HG03159 (cell line): ENCODE measurements around the gene BTF3.
"Not testable (repeated sequence)": the region's sequence is repeated elsewhere in the genome, so short reads cannot be mapped to it uniquely, and the experiment has no call there.

Experiments used
- ATAC-seq: cut with Tn5 transposase; IDR thresholded peaks from one replicate; pipeline ENCODE4 v1.9.1; 2021; ENCODE audit warnings: mild to moderate bottlenecking, moderate library complexity; ENCODE audit not compliant: unreplicated experiment

Gene BTF3

DNA sequence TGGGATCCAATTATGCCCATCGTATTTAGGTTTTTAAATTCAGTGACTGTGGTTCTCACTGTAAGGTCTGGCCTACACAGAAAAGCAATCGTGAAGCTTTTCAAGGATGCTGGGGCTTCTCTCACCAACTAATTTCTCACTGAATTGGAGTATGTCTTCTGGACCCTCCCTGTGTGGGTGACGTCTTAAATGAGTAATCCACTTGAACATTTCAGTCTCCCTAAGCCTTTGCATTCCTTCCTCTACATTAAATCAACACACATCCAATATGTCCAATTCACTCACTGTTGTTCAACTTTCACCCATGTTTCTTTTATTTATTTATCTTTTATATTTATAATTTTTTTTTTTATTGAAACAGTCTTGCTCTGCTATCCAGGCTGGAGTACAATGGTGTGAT is 12.5 kb upstream of the BTF3 start:
- ATAC-seq: no peak

DNA sequence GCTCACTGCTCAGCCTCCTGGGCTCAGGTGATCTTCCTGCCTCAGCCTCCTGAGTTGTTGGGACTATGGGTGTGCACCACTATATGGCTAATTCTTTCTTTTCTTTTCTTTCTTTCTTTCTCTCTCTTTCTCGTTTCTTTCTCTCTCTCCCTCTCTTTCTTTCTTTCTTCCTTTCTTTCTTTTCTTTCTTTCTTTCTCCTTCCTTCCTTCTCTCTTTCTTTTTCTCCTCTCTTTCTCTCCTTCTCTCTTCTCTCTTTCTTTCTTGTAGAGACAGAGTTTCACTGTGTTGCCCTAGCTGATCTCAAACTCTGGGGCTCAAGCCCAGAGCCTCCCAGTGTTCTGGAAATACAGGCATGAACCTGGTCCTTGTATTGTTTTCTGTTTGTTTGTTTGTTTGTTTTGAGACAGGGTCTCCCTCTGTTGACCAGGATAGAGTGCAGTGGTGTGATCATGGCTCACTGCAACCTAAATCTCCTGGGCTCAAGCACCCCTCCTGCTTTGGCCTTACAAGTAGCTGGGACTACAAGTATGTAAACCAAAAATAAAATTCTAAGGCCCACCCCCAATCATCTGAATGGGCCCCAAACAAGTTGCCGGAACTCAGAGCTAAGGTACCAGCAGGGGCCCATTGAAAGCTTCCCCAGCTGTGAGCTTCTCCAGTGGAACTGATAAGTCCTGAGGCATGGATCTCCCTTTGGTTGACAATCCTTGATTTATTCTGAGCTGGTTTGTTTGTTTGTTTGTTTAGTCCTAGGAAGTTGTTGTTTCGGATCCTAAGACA is 11.9 kb upstream of the BTF3 start:
- no peak for ATAC-seq

DNA sequence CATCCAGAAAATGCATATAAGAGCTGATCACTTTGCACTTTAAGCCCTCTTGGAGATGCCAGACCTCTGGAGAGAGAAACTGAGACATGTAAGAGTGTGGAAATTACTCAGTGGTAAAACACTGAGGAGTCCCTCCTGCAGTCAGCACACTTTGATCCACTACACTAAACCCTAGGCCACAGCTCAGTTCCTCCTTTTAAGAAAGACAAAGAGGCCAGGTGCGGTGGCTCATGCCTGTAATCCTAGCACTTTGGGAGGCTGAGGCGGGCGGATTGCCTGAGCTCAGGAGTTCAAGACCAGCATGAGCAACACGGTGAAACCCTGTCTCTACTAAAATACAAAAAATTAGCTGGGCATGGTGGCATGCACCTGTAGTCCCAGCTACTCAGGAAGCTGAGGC is 11.0 kb upstream of the BTF3 start:
- ATAC-seq: not testable (repeated sequence)

DNA sequence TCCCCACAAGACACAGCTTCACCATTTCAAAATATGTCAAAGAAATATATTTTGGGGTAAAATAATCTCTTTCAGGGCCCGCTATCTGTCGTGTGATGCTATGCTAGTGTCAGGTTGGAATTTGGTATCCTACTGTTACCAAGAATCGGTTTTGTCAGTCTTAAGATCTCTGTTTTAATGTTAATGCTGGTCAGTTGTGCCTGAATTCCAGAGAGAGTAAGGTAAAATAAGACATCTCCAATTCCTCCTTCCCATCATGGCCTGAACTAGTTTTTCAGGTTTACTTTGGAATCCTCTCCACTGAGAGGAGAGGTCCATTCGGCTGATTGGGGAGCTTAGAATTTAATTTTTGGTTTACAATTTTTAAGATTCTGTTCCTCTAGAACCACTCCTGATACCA is 10.4 kb upstream of the BTF3 start:
- no peak for ATAC-seq

DNA sequence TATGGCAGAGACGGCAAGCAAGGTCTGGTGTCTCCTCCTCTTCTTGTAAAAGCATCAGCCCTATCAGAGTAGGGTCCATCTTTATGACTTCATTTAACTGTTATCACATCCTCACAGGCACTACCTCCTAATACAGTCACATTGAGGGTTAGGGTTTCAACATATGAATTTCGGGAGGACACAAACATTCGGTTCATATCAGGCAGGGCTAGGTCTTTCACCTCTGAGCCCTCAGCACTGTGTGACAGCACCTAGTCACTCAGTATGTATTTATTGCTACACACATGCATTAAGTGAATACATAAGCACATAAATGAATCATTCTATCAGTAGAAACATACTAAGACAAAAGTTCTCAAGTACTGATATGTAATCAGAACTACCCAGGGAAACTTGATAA is 9.4 kb upstream of the BTF3 start:
- no peak for ATAC-seq

DNA sequence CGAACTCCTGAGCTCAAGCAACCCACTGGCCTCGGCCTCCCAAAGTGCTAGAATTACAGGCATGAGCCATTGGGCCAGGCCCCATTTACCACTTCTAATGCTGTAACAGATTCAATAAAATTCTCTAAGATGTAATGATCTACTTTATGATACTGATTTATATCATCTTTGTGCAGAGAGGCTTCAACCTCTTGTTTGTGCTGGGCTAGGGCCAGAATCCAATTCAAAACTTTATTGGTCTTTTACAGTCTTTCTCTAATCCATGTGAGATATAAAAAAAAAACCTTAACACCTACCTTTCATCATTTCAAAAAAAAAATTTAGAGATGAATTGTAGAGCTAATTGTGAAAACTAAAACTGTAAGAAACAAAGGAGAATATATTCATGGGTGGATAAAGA is 8.2 kb upstream of the BTF3 start:
- no peak for ATAC-seq

DNA sequence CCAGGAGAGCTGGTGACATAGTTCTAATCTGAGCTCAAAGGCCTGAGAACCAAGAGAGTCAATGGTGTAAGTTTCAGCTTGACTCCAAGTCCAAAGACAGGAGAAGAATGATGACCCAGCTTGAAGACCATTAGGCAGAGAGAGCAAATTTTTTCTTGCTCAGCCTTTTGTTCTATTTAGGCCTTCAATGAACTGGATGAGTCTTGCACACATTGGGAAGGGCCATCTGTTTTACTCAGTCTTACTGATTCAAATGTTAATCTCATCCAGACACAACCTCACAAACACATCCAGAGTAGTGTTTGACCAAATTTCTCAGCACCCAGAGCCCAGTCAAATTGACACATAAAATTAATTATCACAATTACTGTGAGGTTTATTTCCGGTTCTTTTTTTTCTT is 7.1 kb upstream of the BTF3 start:
- ATAC-seq: no peak

DNA sequence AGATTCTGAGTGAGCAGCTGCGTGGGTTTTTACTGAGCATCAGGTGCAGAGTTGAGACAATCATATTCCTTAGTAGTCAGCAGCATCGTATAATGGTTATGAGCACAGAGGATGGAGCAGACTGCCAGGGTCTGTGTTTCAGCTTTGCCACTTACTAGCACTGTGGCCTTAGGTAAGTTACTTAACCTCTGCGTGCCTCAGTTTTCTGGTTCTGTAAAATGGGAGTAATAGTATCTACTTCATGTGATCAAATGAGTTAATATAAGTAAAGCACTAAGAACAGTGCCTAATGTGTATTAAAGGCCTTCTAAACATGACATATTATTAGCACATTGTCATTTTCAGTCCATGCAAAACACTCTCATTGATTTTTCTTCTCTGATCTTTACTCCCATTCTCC is 4.8 kb upstream of the BTF3 start:
- no peak for ATAC-seq

DNA sequence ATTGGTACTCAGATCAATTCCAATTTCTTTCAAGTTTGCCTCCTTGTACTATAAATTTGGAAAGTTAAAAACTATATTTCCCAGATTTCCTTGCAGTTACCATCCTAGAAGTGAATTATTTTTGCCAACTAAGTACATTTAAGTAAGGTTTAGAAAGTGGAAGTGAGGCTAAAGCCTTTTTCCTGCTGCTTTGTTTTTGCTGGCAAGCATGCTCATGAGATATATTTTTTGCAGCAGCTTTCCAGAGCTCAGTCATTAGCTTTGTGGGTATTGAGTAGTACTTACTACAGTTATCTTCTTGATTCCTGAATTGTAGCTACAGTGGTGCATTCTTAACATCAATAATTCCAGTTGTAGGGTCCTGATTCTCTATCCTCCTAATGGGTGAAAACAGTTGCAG is 3.5 kb upstream of the BTF3 start:
- no peak for ATAC-seq

DNA sequence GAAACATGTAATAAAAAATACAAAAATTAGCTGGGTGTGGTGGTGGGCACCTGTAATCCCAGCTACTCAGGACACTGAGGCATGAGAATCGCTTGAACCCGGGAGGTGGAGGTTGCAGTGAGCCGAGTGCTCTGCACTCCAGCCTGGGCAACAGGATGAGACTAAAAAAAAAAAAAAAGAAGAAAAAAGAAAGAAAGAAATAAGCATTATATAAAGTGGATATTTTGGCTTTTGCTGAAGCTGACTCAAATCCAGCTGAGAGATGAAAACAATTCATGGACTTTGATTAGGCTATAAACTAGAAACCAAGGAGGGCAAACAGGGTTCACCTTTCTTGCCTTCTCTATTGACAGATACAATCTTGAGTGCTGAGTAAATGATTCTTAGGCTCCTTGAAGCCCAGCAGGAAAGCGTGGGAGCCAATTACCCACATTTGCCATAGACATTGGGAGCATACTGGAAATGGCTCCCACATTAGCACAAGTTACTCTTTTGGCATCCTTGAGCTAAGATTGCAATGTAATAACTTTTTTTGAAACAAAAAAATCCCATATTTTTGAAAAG is 2.4 kb upstream of the BTF3 start:
- ATAC-seq: no peak

DNA sequence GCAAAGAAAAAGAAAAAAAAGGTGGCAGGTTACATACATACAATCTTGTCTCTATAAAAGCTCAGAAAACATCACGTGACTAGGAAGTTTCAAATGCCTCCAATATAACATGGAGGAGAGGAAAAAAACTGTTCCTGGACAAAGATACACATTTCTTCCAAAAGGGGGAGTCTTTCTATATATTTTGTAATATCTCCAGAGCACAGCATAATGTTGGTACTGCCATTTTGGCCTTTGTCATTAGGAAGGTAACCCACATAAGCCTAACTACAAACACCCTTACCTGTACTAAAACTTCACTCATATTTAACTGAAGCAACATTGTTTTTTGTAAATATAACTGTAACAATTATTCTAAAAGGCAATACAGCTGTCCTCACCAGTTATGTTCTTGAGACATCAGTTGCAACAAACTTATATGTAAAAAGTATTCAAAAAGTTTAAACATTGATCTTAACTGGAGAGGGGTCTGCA is 1.2 kb upstream of the BTF3 start:
- ATAC-seq: no peak

DNA sequence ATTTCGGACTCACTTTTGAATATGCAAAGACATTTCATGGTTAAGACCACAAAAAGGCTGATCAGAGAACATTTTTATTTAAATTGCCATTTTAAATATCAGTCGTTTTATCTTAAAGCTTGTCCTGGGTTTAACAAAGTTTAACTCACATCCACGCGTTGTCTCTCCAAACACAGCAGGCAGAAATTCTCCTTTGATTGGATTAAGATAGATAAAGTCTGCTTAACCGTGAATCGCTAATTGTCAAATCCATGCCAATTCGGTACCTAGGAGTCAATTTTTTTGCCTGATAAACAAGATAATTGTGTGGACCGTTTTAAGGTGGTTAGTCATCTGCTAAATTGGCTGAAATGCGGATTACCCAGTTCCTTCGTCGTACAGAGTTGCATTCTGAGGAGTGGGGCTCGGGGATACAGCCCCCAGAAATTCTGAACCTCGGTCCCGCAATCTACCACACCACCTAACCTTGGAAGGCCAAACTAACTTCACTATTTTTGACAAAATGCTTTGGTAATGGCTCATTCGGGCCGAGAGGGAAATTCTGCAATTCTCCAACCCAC is 665 bp upstream of the BTF3 start:
- no peak for ATAC-seq

DNA sequence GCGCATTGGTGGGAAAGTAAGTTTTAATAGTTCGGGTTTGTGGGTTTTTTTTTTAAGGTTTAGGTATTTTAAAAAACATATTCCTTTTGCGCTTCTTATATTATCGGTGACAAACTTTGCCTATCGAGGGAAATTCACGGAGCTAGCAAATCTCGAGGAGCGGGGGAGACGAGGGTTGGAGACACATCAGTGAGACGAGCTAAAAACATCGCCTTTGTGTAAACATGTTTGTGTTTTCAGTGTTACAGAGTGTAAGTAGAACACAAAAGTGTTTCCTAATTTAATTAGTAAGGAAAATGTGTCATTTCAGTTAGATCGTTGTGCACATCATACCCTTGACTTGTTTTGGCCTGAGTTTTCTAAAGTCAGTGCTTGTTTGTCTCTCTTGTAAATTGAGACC is 945 bp downstream of the BTF3 start:
- no peak for ATAC-seq

DNA sequence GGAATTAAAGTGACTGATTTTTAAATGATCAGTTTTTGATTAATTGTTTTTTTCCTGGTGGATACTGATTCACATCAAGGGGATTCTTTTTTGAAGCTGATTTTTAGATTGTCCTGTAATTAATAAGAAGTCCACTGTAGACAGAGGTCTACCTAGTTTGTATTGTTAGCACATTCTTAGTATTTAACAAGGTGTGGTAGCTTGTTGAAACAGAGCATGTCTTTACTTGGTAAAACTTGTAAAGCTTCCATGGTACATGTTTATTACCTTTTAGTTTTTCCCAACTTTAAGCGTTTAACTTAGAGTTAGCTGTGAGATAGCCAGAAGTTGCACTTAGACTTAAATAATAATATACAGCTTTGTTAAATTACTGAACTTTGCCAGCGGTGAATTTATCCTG is 1.5 kb downstream of the BTF3 start:
- ATAC-seq: no peak

DNA sequence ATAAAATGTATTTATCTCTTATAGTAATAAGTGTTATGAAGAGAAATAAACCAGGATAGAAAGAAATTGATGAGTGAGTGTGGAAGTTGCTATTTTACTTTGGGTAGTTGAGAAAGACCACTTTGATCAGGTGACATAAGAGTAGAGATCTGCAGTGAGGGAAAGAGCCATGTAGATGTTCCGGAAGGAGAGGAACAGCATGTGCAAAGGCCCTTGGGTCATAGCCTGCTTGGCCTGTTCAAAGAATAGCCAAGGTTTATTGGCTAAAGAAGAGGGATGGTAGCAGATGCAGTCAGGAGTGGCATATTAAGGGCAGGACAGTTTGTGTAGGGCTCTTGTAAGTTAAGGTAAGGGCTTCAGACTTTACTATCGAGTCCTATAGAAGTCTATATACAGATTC is 3.2 kb downstream of the BTF3 start:
- no peak for ATAC-seq

DNA sequence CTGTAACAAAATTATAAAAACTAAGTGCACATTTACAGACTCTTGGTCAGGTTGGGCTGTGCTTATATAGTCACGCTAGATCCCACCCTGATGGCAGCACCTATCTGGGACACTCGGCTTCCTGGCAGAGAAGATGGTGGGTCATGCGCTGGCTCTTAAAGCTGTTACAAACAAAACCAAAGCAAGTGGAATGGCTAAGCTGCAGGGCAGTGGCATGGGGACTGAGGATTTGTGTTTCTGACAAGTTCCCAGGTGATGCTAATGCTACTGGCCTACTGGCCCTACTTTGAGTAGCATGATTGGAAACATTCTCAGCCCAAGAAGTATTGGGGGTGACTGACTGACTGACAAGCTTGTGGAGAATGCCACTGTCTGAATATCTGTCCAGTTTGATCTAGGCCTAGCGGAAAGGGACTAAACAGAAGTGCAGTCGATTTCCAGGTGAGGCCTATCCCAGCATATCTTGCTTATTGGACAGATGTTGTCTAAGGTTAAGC is 8.3 kb downstream of the BTF3 start:
- no peak for ATAC-seq

DNA sequence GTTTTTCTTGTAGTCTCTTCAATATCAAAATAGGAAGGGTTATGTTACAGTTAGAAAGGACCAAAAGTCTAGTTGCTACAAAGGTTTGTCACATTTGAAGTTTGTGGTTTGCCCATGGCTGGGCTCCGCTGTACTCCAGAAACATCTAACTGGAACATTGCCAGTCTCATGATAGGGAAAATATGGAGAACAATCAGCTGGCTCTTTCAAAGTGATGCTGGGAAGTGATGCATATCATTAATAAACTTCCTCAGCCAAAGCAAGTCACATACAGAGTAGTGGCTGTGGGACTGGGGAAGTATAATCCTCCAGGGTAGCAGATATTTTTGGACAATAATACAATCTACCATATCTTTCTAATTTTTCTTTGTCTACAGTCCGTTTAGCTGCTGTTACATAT is 8.8 kb downstream of the BTF3 start:
- no peak for ATAC-seq

DNA sequence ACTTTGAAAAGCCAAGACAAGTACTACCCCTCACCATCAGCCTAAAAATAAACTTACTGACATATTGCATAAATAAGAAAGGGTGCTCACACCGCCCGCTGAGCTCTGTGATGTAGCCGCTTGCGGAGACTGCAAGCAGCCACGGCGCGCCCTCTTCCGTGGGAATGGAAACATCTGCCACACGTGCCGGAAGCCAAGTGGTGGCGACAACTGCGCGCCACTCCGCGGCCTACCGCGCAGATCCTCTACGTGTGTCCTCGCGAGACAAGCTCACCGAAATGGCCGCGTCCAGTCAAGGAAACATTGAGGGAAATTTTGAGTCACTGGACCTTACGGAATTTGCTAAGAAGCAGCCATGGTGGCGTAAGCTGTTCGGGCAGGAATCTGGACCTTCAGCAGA is 10.3 kb downstream of the BTF3 start:
- ATAC-seq: not testable (repeated sequence)

DNA sequence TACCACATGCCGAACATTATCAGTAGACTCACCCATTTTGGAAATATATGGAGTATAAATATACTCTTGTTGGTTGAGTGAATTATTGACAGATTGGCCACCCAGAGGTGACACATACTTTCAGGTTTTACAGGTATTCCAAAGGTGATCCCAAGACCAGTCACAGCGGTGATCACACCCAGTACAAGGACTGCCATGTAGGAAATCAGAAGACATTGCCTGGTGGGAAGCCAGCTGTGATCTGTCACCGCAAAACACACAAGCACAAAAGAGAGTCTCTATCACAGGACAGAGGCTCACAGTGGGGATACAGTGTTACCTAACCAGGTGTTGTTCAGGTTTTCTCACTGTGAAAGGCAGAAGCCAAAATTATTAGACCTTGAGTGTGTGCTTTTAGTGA is 15.8 kb downstream of the BTF3 start:
- ATAC-seq: no peak

DNA sequence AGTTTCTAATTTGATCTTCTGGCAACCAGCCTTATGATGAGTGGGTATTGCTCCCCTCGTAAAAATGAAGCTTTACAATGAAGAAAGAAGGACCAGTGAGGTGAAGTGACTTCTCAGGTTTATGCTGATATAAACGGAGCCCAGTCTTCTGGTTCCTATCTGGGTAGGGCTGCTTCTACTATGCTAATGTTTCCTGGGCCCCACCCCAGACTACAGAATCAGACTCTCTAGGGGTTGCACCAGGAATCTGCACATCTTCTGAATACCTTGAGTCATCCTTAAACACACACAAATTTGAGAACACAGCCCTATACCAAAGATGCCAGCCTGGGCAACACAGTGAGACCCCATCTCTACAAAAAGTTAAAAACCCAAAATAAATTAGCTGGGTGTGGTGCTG is 16.2 kb downstream of the BTF3 start:
- no peak for ATAC-seq

DNA sequence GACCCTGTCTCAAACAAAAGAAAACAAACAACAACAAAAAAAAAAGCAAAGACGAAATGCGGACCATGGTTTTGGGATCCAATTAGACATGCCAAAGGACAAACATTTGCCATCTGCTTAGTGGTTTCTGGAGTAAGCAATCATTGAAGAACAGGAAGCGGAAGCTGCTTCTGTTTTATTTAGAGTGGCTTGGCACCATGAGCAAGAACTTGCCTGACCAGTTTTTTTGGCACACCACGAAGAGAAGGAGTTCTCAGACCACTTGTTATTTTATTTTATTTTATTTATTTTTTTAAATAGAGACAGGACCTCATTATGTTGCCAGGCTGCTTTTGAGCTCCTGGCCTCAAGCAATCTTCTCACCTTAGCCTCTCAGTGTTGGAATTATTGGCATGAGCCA is 17.0 kb downstream of the BTF3 start:
- ATAC-seq: no peak

DNA sequence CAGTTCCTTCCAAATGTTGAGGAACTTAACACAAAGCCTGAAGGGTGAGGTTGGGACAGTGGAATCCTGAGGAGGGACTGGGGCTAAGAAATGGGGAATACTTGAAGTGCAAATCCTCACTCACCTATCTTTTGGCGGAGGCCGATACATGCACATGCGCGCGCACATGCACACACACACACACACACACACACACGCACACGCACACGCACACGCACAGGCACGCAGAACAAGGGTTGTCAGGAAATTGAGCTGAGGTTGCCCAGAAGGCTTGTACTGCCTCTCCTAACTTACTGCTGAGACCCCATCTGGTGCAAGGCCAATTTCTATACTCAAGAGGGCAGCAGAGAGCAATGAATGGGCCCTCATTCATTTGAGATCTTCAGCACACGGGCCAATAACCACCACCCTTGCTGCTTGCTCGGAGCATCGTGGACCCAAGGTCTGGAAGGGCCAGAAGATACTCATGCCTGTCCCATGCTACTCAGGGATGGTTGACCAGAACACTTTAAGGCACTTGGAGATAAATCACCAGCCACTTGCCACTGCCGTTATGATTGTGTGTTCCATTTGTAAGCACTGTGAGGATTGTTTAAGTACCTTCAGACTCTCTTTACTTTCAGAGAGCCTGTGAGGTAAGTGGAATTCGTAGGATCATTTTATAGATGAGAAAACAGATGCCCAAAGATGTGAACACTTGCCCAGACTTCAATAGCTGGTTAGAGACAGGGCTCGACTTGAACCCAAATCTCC is 21.5 kb downstream of the BTF3 start:
- ATAC-seq: peak; percentile 99
